Measurements from ENCODE around the gene LIFR. TPM values are rescaled to one million over a fixed set of nuclear protein-coding genes. Genes with fewer than 3 reads are reported as not detected.

The LIFR gene
- total RNA-seq, 1 experiment from 2014 or later = 91.3 TPM

- CTCF ChIA-PET = no interaction called here
- Histone ChIP-seq H3K4me3 (ENCODE audit: low read depth in 2 of 2, low read length in 2 of 2) (no peak overlapping the region), H3K36me3 (ENCODE audit: control insufficient read depth, insufficient read depth, low read length) (peaks cover 5% of the 10 kb centered on the region), H3K4me1 (ENCODE audit: control insufficient read depth, insufficient read depth, low read length) (no peaks in the 10 kb centered on the region), H3K27ac (ENCODE audit: low read length) (no peak overlapping the region), H3K27me3 (ENCODE audit: control insufficient read depth, insufficient read depth, low read length) (no peaks in the 10 kb centered on the region), H3K9me3 (ENCODE audit: control insufficient read depth, insufficient read depth, low read depth, low read length) (no peaks in the 10 kb centered on the region)
- in situ Hi-C loops (cut with HindIII; ENCODE audit: low pct_unique_long_range_greater_than_20kb, low sequenced_read_pairs) (no loop called here), intact Hi-C loops (cut with micrococcal nuclease; ENCODE audit: unreplicated experiment) (no loop called here)
- BruUV-seq (replicated peaks) = no TSS peak
- POLR2A ChIA-PET = no interaction called here
- no peak for TF ChIP-seq REST (IDR thresholded peaks at IDR 0.05; ENCODE audit: insufficient read depth in 1 of 2, low read depth in 2 of 2, low read length in 1 of 2)
- no peak for TF ChIP-seq TCF7L2 (IDR thresholded peaks at IDR 0.05; ENCODE audit: low read depth, low read length)
- TF ChIP-seq CTCF (IDR thresholded peaks at IDR 0.05) = peak; percentile 57
- no peak for DNase-seq (ENCODE audit: low read depth, low spot score)
- peak; percentile 92 for ATAC-seq
These were observed 58.5 kb downstream of the LIFR start for GRCh38 chr5:38497946-38498345.

DNA sequence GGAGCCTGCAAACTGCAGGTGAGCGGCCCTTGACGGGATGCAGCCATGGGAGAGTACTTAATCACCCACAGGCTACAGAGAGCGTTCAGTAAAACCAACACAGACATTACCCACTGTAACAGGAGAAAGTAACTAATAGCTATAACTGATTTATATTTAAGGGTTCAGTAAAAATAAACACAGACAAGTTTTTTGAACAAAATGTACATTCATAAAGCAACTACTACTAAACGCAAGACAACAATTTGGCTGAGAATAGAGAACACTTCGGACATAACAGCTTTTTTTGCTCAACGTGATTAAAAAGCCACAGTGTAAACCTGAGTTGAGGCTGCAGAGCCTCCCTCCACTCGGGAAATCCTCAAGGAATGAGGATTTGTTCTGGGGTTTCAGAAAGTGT, 61.7 kb downstream of the LIFR start:
- POLR2A ChIA-PET = no interaction called here
- in situ Hi-C loops (cut with HindIII; ENCODE audit: low pct_unique_long_range_greater_than_20kb, low sequenced_read_pairs) = no loop called here
- no peaks in the 10 kb centered on the region for H3K9me3 ChIP-seq (ENCODE audit: control insufficient read depth, insufficient read depth, low read depth, low read length)
- ATAC-seq (no peak), DNase-seq (ENCODE audit: low read depth, low spot score) (no peak)
- no peaks in the 10 kb centered on the region for H3K4me1 ChIP-seq (ENCODE audit: control insufficient read depth, insufficient read depth, low read length)
- no TSS peak for BruUV-seq (replicated peaks)
- peaks cover 5% of the 10 kb centered on the region for H3K36me3 ChIP-seq (ENCODE audit: control insufficient read depth, insufficient read depth, low read length)
- H3K27ac ChIP-seq (ENCODE audit: low read length) = no peak overlapping the region
- TF ChIP-seq POLR2AphosphoS5 (IDR thresholded peaks at IDR 0.05; ENCODE audit: low read depth, low read length) (no peak), SIN3A (IDR thresholded peaks at IDR 0.05; ENCODE audit: borderline replicate concordance, insufficient read depth, low read depth, low read length) (no peak), TCF7L2 (IDR thresholded peaks at IDR 0.05; ENCODE audit: low read depth, low read length) (no peak), REST (IDR thresholded peaks at IDR 0.05; ENCODE audit: insufficient read depth in 1 of 2, low read depth in 2 of 2, low read length in 1 of 2) (no peak), CTCF (IDR thresholded peaks at IDR 0.05) (no peak)
- H3K27me3 ChIP-seq (ENCODE audit: control insufficient read depth, insufficient read depth, low read length) = no peaks in the 10 kb centered on the region
- CTCF ChIA-PET = interaction anchor here (1.2 kb wide), 1 partner anchor 53 kb away, joined by 4 read pairs; no protein-coding TSS in a partner anchor
- intact Hi-C loops (cut with micrococcal nuclease; ENCODE audit: unreplicated experiment) = no loop called here
- H3K4me3 ChIP-seq (ENCODE audit: low read depth in 2 of 2, low read length in 2 of 2) = no peak overlapping the region
